ENCODE results near the gene TCTN1.

The TCTN1 gene

GRCh38 chr12:110668480-110669192 lies 54.7 kb downstream of the TCTN1 start:
- Mint-ChIP-seq H3K4me1 (peaks cover 14% of the 10 kb centered on the region), H3K36me3 (ENCODE audit: low read depth) (peaks cover 27% of the 10 kb centered on the region), H3K4me3 (no peak overlapping the region), H3K27me3 (ENCODE audit: low read depth) (no peaks in the 10 kb centered on the region), H3K27ac (no peak overlapping the region), H3K9me3 (peaks cover 25% of the 10 kb centered on the region)
- no peak for TF ChIP-seq CTCF (IDR thresholded peaks at IDR 0.05; ENCODE audit: unreplicated experiment in 3 of 3)

- Mint-ChIP-seq H3K36me3 (ENCODE audit: low read depth) (peaks cover 29% of the 10 kb centered on the region), H3K4me1 (peaks cover 12% of the 10 kb centered on the region), H3K9me3 (peaks cover 28% of the 10 kb centered on the region), H3K27ac (no peak overlapping the region), H3K4me3 (no peak overlapping the region), H3K27me3 (ENCODE audit: low read depth) (no peaks in the 10 kb centered on the region)
- no peak for TF ChIP-seq CTCF (IDR thresholded peaks at IDR 0.05; ENCODE audit: unreplicated experiment in 3 of 3)
Measured at GRCh38 chr12:110669193-110669502, 55.2 kb downstream of the TCTN1 start.

GRCh38 chr12:110670161-110670701 lies 56.3 kb downstream of the TCTN1 start:
- H3K4me3 Mint-ChIP-seq: no peak overlapping the region
- no peaks in the 10 kb centered on the region for H3K27me3 Mint-ChIP-seq (ENCODE audit: low read depth)

GRCh38 chr12:110676171-110676570 lies 62.2 kb downstream of the TCTN1 start:
- Mint-ChIP-seq H3K4me1 (peaks cover 6% of the 10 kb centered on the region), H3K27me3 (ENCODE audit: low read depth) (no peaks in the 10 kb centered on the region), H3K4me3 (no peak overlapping the region), H3K9me3 (peaks cover 9% of the 10 kb centered on the region), H3K36me3 (ENCODE audit: low read depth) (peaks cover 21% of the 10 kb centered on the region), H3K27ac (no peak overlapping the region)
- TF ChIP-seq CTCF (IDR thresholded peaks at IDR 0.05; ENCODE audit: unreplicated experiment in 3 of 3): no peak

More at GRCh38 chr12:110670161-110670701, 56.3 kb downstream of the TCTN1 start:
- Mint-ChIP-seq H3K36me3 (ENCODE audit: low read depth) (peaks cover 27% of the 10 kb centered on the region), H3K27ac (no peak overlapping the region), H3K4me1 (peaks cover 5% of the 10 kb centered on the region), H3K9me3 (peaks cover 26% of the 10 kb centered on the region)
- no peak for TF ChIP-seq CTCF (IDR thresholded peaks at IDR 0.05; ENCODE audit: unreplicated experiment in 3 of 3)

GRCh38 chr12:110677206-110677911 lies 63.4 kb downstream of the TCTN1 start:
- H3K9me3 Mint-ChIP-seq: peaks cover 9% of the 10 kb centered on the region
- no peak for TF ChIP-seq CTCF (IDR thresholded peaks at IDR 0.05; ENCODE audit: unreplicated experiment in 3 of 3)
- peaks cover 21% of the 10 kb centered on the region for H3K36me3 Mint-ChIP-seq (ENCODE audit: low read depth)
- H3K4me1 Mint-ChIP-seq: peaks cover 6% of the 10 kb centered on the region
- H3K27me3 Mint-ChIP-seq (ENCODE audit: low read depth): no peaks in the 10 kb centered on the region
- no peak overlapping the region for H3K27ac Mint-ChIP-seq
- no peak overlapping the region for H3K4me3 Mint-ChIP-seq
